Fibroblast of lung (primary cell): ENCODE measurements around the gene AKT1S1. TPM values are rescaled to one million over a fixed set of nuclear protein-coding genes. Genes with fewer than 3 reads are reported as not detected.

Experiments
- DNase-seq, 2 donors: peaks; one replicate each; pipeline versions ENCODE4 v3.0.0 to v3.0.0-alpha.2; 2010; ENCODE audit warnings: low read depth in 2 of 2
- H2AFZ ChIP-seq: 2 replicates; pipeline ENCODE4 v1.5.1; 2012; ENCODE audit warnings: low read length, control low read depth, inconsistent platforms
- H3K27ac ChIP-seq: 2 replicates; pipeline ENCODE4 v1.5.1; 2011; ENCODE audit warnings: low read length, control low read depth; ENCODE audit not compliant: insufficient read depth
- H3K27me3 ChIP-seq: 2 replicates; pipeline ENCODE4 v1.5.1; 2011; ENCODE audit warnings: mild to moderate bottlenecking, low read length; ENCODE audit not compliant: control insufficient read depth, insufficient read depth
- H3K36me3 ChIP-seq: 2 replicates; pipeline ENCODE4 v1.5.1; 2011; ENCODE audit warnings: low read length; ENCODE audit not compliant: control insufficient read depth, insufficient read depth
- H3K4me1 ChIP-seq: 2 replicates; pipeline ENCODE4 v1.5.1; 2011; ENCODE audit warnings: low read length; ENCODE audit not compliant: control insufficient read depth, insufficient read depth; ENCODE audit errors: extremely low read depth
- H3K4me2 ChIP-seq: 2 replicates; pipeline ENCODE4 v1.5.1; 2011; ENCODE audit warnings: low read length, control low read depth; ENCODE audit not compliant: insufficient read depth; ENCODE audit errors: extremely low read depth
- H3K4me3 ChIP-seq, 4 experiments: fragments of 200-600 bp in 1 of 4; sonication (generic) in 1 of 4; replicated peaks in 1 of 4; 2 replicates each; pipeline ENCODE4 v1.5.1; 2011 to 2016; ENCODE audit warnings: low read length in 4 of 4, low read depth in 3 of 4, mild to moderate bottlenecking in 3 of 4, control low read depth in 2 of 4, inconsistent platforms in 1 of 4, mixed read lengths in 1 of 4; ENCODE audit not compliant: insufficient read depth in 1 of 4; ENCODE audit errors: control extremely low read depth in 1 of 4
- H3K79me2 ChIP-seq: 2 replicates; pipeline ENCODE4 v1.5.1; 2012; ENCODE audit warnings: mild to moderate bottlenecking, low read length, inconsistent platforms; ENCODE audit not compliant: control insufficient read depth, insufficient read depth
- H3K9ac ChIP-seq: 2 replicates; pipeline ENCODE4 v1.5.1; 2011; ENCODE audit warnings: mild to moderate bottlenecking, low read length, control low read depth; ENCODE audit not compliant: insufficient read depth
- H3K9me3 ChIP-seq: 2 replicates; pipeline ENCODE4 v1.5.1; 2012; ENCODE audit warnings: low read depth, low read length; ENCODE audit not compliant: control insufficient read depth, insufficient read depth
- H4K20me1 ChIP-seq: 2 replicates; pipeline ENCODE4 v1.5.1; 2011; ENCODE audit warnings: low read length; ENCODE audit not compliant: control insufficient read depth, insufficient read depth; ENCODE audit errors: extremely low read depth
- EZH2 ChIP-seq: IDR thresholded peaks from 2 replicates; pipeline ENCODE4 v1.5.1; 2012; ENCODE audit warnings: low read length, control low read depth, mild to moderate bottlenecking; ENCODE audit errors: missing control alignments
- polyA plus RNA-seq, 2 donors: library from polyadenylated mRNA; depleted of rRNA in 1 of 2; stranded (reverse) in 1 of 2; unstranded in 1 of 2; fragments of >200 nt; gene quantifications; 2 replicates each; pipeline ENCODE4 v1.2.1, GENCODE V29; 2011 to 2012; ENCODE audit warnings: missing spikeins in 1 of 2
- total RNA-seq: library from RNA; depleted of rRNA; stranded (reverse); fragments of >200 nt; gene quantifications from 2 replicates; pipeline ENCODE4 v1.2.1, GENCODE V29; 2014
- TF ChIP-seq, protein P1 (sequence below), 2 donors: IDR thresholded peaks in 1 of 2; conservative IDR thresholded peaks in 1 of 2; 1 replicate in 1 of 2; 2 replicates in 1 of 2; pipeline ENCODE4 v1.5.1; 2011 to 2012; ENCODE audit warnings: low read length in 2 of 2, control low read depth in 1 of 2, inconsistent platforms in 1 of 2, low read depth in 1 of 2, mild to moderate bottlenecking in 1 of 2

Gene AKT1S1
- total and polyA plus RNA-seq, 2 donors (not counting 1 experiment from before 2014, with no cell fraction given), result 12.2 to 37.4 TPM

DNA sequence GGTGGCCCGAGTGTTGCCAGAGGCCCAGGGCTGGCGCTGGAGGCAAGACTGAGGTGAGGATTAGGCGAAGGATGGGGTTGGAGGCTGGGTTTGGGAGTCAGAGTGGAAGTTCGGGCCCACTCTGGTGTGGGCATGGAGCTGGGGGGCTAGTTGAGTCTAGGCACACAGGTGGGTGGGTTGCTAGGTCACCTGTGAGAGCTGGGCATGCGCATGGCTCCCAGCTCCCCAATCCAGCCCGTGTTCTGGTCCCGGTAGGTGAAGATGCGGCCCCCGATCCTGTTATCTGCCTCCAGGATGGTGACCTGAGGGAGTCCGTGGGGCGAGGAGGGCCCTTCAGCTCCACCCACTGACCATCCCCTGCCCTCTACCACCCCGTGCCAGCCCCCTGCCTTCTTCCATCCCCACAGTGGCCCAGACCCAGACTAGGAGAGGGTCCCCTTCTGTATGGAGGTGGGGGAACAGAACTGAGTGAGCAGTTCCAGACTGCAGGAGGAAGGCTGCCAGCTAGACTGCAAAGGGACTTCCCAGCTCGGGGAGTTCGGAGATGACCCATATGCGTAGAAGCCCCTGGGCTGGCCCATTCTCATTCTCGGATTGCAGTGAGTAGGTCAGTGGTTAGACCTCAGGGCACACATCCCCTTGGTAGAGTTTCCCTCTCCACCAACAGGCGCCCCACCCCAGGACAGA is 17.9 kb upstream of the AKT1S1 start:
- TF ChIP-seq, protein P1, sequence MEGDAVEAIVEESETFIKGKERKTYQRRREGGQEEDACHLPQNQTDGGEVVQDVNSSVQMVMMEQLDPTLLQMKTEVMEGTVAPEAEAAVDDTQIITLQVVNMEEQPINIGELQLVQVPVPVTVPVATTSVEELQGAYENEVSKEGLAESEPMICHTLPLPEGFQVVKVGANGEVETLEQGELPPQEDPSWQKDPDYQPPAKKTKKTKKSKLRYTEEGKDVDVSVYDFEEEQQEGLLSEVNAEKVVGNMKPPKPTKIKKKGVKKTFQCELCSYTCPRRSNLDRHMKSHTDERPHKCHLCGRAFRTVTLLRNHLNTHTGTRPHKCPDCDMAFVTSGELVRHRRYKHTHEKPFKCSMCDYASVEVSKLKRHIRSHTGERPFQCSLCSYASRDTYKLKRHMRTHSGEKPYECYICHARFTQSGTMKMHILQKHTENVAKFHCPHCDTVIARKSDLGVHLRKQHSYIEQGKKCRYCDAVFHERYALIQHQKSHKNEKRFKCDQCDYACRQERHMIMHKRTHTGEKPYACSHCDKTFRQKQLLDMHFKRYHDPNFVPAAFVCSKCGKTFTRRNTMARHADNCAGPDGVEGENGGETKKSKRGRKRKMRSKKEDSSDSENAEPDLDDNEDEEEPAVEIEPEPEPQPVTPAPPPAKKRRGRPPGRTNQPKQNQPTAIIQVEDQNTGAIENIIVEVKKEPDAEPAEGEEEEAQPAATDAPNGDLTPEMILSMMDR (conservative IDR thresholded peaks at IDR 0.05 in 1 of 2, IDR thresholded peaks at IDR 0.05 in 1 of 2; ENCODE audit: low read depth in 1 of 2, low read length in 2 of 2), result no peak
- no peak for TF ChIP-seq EZH2
- no peak overlapping the region for H3K4me2 ChIP-seq
- no peak overlapping the region for H3K4me3 ChIP-seq
- no peak overlapping the region for H3K9ac ChIP-seq
- no peaks in the 10 kb centered on the region for H3K9me3 ChIP-seq
- no peak for DNase-seq
- H3K36me3 ChIP-seq, result no peaks in the 10 kb centered on the region
- H2AFZ ChIP-seq, result no peak overlapping the region
- no peak overlapping the region for H3K27ac ChIP-seq
- H3K4me1 ChIP-seq, result peaks cover 7% of the 10 kb centered on the region
- no peaks in the 10 kb centered on the region for H3K79me2 ChIP-seq
- no peaks in the 10 kb centered on the region for H3K27me3 ChIP-seq
- H4K20me1 ChIP-seq, result no peaks in the 10 kb centered on the region

DNA sequence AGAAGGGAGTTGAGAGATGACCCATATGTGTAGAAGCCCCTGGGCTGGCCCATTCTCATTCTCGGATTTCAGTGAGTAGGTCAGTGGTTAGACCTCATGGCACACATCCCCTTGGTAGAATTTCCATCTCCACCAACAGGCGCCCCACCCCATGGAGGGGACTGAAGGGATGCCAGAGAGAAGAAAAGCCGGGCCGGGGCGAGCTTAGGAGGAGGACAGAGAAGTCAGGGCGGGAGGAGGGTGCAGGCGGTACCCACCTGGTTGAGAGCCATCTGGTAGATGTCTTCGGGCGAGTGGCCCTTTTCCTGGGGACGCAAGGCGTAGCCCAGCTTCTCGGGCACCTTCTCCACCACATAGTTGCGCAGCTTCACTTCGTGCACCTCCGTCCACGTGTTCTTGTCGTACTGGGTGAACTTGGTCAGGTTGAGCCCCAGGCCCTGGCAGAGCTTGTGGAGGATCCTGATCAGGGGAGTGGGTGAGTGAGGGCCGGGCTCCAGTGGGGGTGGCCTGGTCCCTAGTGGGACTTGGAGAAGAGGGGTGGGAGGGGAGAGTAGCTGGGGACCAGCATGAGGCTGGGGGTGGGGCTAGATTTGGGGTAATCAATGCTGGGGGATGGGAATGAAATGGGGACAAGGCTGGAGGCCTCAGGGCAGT is 17.0 kb upstream of the AKT1S1 start:
- DNase-seq, result no peak

DNA sequence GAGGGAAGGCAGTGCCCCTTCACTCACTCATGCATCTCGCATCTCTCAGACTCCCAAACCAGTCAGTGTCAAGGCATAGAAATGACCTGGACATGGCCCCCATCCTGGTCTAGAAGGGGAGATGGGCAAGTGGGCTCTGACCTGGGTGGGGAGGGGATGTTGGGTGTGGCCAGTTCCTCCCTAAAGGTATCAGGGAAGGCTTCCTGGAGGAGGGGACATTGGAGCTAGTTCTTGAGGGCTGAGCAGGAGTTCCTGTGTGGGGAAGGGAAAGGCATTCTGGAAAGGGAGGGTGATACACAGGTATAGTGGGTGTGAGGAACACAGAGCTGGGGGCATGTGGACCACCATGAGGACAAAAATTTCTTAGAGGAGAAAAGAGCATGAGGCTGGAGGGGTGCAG is 15.6 kb upstream of the AKT1S1 start:
- DNase-seq, result no peak
- H3K4me2 ChIP-seq, result no peak overlapping the region
- no peaks in the 10 kb centered on the region for H3K36me3 ChIP-seq
- H3K79me2 ChIP-seq, result no peaks in the 10 kb centered on the region
- no peaks in the 10 kb centered on the region for H3K9me3 ChIP-seq
- H3K27ac ChIP-seq, result no peak overlapping the region
- H3K4me1 ChIP-seq, result peaks cover 7% of the 10 kb centered on the region
- H3K4me3 ChIP-seq, result no peak overlapping the region
- H4K20me1 ChIP-seq, result no peaks in the 10 kb centered on the region
- H3K27me3 ChIP-seq, result no peaks in the 10 kb centered on the region
- no peak for TF ChIP-seq EZH2
- TF ChIP-seq, protein P1 (conservative IDR thresholded peaks at IDR 0.05 in 1 of 2, IDR thresholded peaks at IDR 0.05 in 1 of 2; ENCODE audit: low read depth in 1 of 2, low read length in 2 of 2), result no peak
- no peak overlapping the region for H2AFZ ChIP-seq
- H3K9ac ChIP-seq, result no peak overlapping the region

More for the DNA sequence above, 17.0 kb upstream of the AKT1S1 start:
- Histone ChIP-seq H3K9me3 (no peaks in the 10 kb centered on the region), H3K4me3 (no peak overlapping the region), H3K27me3 (no peaks in the 10 kb centered on the region), H3K9ac (no peak overlapping the region), H3K4me2 (no peak overlapping the region), H3K36me3 (no peaks in the 10 kb centered on the region), H3K79me2 (no peaks in the 10 kb centered on the region), H2AFZ (no peak overlapping the region), H3K4me1 (peaks cover 7% of the 10 kb centered on the region), H4K20me1 (no peaks in the 10 kb centered on the region), H3K27ac (no peak overlapping the region)
- TF ChIP-seq EZH2, result no peak
- TF ChIP-seq, protein P1 (conservative IDR thresholded peaks at IDR 0.05 in 1 of 2, IDR thresholded peaks at IDR 0.05 in 1 of 2; ENCODE audit: low read depth in 1 of 2, low read length in 2 of 2), result no peak
